ENCODE results near the gene CFAP141.
A peak's percentile ranks its signal among the peaks of the same experiment; 100 is the strongest.
"Not testable (repeated sequence)": the region's sequence is repeated elsewhere in the genome, so short reads cannot be mapped to it uniquely, and the experiment has no call there.

The CFAP141 gene

DNA sequence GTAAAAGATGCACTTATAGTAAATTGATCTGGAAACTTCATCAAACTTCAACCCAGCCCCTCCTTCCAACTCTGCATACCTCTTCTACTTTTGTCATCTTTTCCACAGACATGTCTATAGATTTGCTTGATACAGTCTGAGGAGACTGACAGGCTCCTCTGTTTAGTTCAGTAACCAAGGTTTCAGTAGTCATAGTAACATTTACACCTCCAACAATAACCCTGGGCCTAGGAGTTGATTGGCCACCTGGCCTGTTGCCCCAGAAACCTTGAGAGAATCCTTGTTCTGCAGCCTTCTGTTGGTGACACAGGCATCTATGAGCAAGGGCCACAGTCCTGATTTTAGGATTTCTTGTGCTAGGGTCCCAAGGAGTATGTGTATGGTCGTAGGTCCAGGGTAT is at the start of gene CFAP141:
Gene CFAP141 (minus strand): TSS at position 138 of the 400 bp plus-strand sequence. CDS start 26 bp downstream, at position 112.
- no peak for DNase-seq (ENCODE audit: low read depth)

DNA sequence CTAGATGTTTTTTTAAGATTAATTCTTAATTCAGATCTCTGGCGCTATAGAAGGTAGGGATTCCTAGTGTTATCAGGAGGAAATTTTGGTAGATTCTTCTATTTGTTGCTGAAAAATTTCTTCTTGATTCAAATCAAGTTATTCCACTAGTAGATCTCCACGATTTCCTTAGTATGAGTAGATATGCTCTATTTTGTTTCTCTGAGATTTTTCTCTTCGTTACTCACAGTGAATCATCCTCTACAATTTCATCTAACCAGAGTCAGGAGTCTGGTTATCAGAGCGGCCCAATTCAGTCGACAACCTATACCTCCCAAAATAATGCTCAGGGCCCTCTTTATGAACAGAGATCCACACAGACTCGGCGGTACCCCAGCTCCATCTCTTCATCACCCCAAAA is 47.5 kb upstream of the CFAP141 start:
- no peak for DNase-seq (ENCODE audit: low read depth)

DNA sequence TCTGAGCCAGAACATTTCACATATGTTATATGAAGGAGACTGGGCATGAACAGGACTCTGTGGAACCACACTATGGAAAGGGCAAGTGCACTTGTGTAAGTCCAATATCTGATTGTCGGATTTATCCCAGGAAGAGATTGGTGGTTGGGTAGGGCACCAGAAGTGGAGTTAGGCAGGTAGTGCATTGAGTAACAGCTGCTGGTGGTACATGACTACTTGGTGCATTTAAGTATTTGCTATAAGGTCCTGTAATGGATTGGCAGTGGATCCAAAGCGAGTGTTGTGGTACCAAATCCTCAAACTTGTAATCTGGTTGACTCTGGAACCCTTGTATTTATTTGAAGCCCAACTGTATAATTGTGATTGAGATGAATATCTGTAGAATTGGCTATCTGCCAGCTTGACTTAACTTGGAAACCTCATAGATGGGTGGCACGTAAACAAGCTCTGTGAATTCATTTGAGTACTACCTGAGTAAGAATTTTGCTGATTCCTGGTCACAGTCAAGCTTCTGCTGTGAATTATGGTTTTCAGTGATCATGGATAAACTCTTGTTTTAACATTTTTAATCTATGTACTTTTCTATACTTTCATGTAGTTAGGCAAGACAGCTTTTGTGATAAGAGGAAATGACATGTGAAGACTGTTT is 35.7 kb upstream of the CFAP141 start:
- no peak for DNase-seq (ENCODE audit: low read depth)

DNA sequence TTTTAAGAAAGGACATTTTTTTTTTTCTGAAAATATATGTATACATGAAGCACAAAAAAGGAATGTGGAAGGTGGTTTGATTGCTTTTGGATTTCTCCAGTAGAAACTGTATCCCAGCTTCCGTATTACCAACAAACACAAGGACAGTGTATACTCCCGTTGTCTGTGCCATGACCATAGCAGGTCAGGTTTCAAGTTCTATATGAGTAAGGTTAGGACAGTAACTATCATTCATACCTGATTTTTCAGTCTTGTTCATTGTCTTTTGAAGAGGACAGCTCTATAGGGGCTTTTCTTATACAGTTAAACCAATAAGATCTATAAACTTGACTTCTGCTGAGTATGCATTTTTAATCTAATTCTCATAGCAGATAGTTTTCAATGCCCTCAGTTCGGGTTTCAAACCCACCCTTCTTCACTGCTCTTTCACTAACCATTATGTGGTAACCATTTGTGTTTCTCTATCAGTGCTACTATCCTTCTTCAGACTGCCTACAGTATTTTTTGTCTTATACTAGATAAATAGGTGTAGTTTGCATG is 34.2 kb upstream of the CFAP141 start:
- DNase-seq (ENCODE audit: low read depth), result no peak

DNA sequence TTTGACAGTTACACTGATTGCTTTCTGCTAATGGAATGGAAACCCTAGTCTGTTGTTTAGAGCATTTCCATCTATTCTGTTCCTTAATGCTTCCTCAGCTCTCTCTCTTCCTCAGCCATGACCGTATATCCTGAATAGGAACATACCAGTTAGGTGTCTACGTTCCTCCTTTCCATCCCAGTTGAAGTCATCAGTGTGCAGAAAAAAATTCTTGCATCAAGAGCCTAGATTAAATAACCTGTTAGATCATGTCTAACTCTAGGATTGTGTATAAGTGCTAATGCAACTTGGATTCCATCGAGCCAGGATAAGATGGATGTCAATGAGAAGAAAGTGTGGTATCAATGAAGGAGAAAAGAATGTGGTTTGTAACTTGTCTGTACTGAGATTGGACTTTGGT is 33.4 kb upstream of the CFAP141 start:
- DNase-seq (ENCODE audit: low read depth), result no peak

- DNase-seq (ENCODE audit: low read depth), result no peak
These were observed 31.9 kb upstream of the CFAP141 start for GRCh38 chr1:154237880-154238506.

GRCh38 chr1:154237435-154237834 is 31.3 kb upstream of the CFAP141 start:
- no peak for DNase-seq (ENCODE audit: low read depth)

DNA sequence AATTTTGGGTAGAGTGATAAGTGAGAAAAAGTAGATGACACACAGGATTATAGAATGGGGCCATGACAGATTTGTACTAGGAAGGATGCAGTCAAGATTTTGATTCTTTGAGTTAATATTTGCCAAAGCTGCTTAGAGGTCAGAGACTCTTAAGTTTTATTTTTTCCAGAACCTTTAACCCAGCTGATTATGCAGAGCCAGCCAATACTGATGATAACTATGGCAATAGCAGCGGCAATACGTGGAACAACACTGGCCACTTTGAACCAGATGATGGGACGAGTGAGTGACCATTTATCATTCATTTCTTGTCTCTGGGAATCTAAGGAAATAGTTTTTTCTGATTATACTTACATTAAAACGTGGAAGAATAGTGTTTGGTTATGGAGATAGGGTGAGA is 30.7 kb upstream of the CFAP141 start:
- DNase-seq (ENCODE audit: low read depth), result no peak

DNA sequence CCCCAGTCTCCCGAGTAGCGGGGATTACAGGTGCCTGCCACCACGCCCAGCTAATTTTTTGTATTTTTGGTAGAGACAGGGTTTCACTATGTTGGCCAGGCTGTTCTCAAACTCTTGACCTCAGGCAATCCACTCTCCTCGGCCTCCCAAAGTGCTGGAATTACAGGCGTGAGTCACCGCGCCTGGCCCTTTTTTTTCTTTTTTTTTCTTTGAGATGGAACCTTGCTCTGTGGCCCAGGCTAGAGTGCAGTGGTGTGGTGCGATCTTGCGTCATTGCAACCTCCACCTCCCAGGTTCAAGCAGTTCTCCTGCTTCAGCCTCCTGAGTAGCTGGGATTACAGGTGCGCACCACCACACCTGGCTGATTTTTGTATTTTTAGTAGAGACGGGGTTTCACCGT is 27.0 kb upstream of the CFAP141 start:
- not testable (repeated sequence) for DNase-seq (ENCODE audit: low read depth)

GRCh38 chr1:154231112-154231511 is 25.0 kb upstream of the CFAP141 start:
- DNase-seq (ENCODE audit: low read depth), result not testable (repeated sequence)

DNA sequence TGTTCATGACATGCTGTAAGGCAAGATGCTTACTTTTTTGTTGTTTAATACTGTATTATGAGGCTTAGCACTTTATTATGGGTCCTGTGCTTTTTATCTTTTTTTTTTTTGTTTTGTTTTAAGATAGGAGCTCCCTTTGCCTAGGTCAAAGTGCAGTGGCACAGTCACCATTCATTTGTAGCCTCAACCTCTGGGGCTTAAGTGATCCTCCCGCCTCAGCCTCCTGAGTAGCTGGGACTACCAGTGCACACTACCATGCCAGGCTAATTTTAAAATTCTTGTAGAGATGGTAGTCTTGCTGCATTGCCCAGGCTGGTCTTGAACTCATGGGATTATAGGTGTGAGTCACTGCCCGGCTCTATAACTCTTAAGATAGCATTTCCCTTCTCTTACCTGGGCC is 19.2 kb upstream of the CFAP141 start:
- DNase-seq (ENCODE audit: low read depth), result no peak

GRCh38 chr1:154223621-154224020 is 17.5 kb upstream of the CFAP141 start:
- no peak for DNase-seq (ENCODE audit: low read depth)

- DNase-seq (ENCODE audit: low read depth), result no peak
These were observed 16.8 kb upstream of the CFAP141 start for GRCh38 chr1:154222918-154223317.

GRCh38 chr1:154222518-154222917 is 16.4 kb upstream of the CFAP141 start:
- no peak for DNase-seq (ENCODE audit: low read depth)

GRCh38 chr1:154221278-154222001 is 15.3 kb upstream of the CFAP141 start:
- DNase-seq (ENCODE audit: low read depth), result peak; percentile 57

GRCh38 chr1:154220970-154221277 is 14.8 kb upstream of the CFAP141 start:
- no peak for DNase-seq (ENCODE audit: low read depth)

- peak; percentile 99 for DNase-seq (ENCODE audit: low read depth)
These were observed 14.2 kb upstream of the CFAP141 start, which contains the start of gene UBAP2L for GRCh38 chr1:154220071-154220969. Gene UBAP2L (plus strand): TSS chr1:154220955. CDS start chr1:154225124, 4,169 bp downstream.

DNA sequence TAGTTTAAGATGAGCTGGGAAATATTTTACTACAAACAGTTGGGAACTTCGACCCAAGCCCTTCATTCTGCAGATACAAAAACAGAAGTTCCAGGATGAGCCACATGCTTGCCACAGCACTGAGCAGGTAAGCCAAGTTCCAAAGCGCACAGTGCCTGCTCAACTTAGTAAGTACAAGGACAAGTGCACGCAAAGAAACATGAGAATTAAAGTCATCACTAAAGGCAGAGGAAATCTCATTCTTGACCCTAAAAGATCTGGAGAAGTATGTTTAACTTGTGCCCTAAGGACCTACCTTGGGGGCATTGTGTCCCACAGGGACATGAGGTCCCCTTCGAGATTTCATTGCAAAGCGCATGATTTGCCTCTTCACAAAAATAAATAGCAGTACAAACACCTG is 13.4 kb upstream of the CFAP141 start:
- no peak for DNase-seq (ENCODE audit: low read depth)

DNA sequence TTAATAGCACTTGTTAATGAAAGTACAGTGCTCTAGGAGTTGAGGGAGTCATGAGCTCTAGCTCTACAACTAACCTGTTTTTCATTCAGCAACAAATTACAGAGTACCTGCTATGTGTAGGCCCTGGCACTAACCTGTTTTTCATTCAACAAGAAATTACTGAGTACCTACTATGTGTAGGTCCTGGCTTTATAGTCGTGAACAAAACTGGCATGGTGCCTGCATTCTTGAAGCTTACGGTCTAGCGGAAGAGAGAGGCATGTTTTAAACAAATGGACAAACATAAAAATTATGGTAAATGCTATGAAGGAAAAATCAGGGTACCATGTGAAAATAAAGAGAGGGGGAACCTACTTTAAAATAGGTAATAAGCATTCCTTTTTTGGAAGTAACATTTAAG is 12.4 kb upstream of the CFAP141 start:
- DNase-seq (ENCODE audit: low read depth), result no peak

GRCh38 chr1:154213274-154213673 is 7.1 kb upstream of the CFAP141 start:
- no peak for DNase-seq (ENCODE audit: low read depth)

- DNase-seq (ENCODE audit: low read depth), result no peak
These were observed 6.0 kb upstream of the CFAP141 start for GRCh38 chr1:154212083-154212482.
